ENCODE data around the gene SCG3. TPM values are rescaled to one million over a fixed set of nuclear protein-coding genes. Genes with fewer than 3 reads are reported as not detected.

SCG3 gene
- total RNA-seq, 1 donor from 2014 or later, result not detected

GRCh38 chr15:51677021-51677420 lies 4.3 kb upstream of the SCG3 start:
- DNase-seq (ENCODE audit: low spot score), result no peak
- intact Hi-C loops (cut with DNase I), result no loop called here

GRCh38 chr15:51677452-51677851 lies 3.9 kb upstream of the SCG3 start:
- DNase-seq (ENCODE audit: low spot score), result no peak
- intact Hi-C loops (cut with DNase I), result no loop called here

GRCh38 chr15:51678096-51678495 lies 3.2 kb upstream of the SCG3 start:
- intact Hi-C loops (cut with DNase I), result loop anchor here (2.0 kb wide), 1 partner anchor 65 kb away; no protein-coding TSS in a partner anchor
- DNase-seq (ENCODE audit: low spot score), result no peak

- intact Hi-C loops (cut with DNase I), result no loop called here
- DNase-seq (ENCODE audit: low spot score), result no peak
These were observed 982 bp upstream of the SCG3 start for GRCh38 chr15:51680321-51680720.

GRCh38 chr15:51687565-51687964 lies 6.3 kb downstream of the SCG3 start:
- DNase-seq (ENCODE audit: low spot score), result no peak
- intact Hi-C loops (cut with DNase I), result no loop called here

DNA sequence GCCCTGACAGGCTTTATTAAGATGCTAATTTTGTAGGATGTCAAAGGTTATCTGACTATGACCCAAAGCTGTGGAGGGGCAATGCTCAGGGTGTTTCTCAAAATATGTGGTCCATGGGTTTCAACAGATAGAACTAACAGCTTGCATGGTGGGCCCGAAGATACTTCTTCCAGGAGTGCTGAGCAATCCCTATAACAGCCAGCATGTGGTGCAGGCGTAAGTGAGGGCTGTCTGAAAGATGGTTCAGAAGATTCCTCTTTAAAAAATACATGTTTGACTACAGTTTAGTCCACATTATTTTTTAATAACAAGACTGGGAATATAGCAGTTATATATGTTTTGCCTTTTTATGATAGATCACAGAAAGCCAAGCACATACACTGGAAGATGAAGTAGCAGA lies 7.6 kb downstream of the SCG3 start:
- DNase-seq (ENCODE audit: low spot score), result no peak
- intact Hi-C loops (cut with DNase I), result no loop called here

DNA sequence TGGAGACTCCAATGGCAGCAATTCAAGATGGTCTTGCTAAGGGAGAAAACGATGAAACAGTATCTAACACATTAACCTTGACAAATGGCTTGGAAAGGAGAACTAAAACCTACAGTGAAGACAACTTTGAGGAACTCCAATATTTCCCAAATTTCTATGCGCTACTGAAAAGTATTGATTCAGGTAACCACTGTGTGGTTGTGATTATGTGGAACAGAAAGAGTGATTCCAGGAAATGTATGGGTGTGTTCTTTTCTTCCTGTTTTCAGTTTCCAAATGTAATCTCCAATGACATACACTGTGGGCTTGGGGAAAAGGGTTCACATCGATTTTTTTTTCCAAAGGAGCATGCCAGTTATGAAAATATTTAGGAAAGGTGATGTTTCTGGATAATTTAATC lies 10.9 kb downstream of the SCG3 start:
- DNase-seq (ENCODE audit: low spot score), result no peak
- intact Hi-C loops (cut with DNase I), result no loop called here

GRCh38 chr15:51696566-51696965 lies 15.3 kb downstream of the SCG3 start:
- intact Hi-C loops (cut with DNase I), result no loop called here
- no peak for DNase-seq (ENCODE audit: low spot score)

DNA sequence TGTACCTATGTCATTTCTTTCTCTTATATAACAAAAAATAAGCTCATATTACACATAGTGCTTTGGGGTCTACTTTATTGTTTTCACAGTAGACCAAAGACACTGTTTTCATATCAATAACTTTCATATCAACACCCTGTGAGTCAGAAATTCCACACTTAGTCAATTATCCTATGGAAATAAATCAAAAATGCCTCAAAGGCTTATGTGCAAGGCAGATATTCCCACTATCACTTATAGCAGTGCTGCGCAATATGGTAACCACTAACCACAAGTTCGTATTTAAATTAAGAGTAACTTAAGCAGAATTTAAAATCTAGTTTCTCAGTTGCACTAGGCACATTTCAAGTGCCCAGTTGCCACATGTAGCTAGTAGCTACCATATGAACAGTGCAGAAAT lies 15.9 kb downstream of the SCG3 start:
- intact Hi-C loops (cut with DNase I), result no loop called here
- DNase-seq (ENCODE audit: low spot score), result no peak

DNA sequence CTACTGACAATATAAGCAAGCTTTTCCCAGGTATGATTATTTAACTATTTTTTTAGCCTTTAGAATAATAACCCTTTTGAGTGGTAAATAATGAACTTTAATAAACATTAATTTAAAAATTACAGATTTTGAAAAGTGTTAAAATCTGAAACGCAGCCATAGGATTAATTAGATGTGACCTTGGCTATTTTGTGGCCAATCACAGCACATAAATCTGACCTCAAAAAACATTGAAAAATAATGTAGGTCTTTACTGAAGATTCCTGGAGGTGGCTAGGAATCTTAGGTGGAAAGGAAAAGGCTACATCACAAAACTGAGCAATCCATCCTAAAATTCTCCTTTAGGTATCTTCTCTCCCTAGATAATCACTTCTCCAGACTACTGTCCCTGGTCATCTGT lies 18.1 kb downstream of the SCG3 start:
- intact Hi-C loops (cut with DNase I), result no loop called here
- no peak for DNase-seq (ENCODE audit: low spot score)

DNA sequence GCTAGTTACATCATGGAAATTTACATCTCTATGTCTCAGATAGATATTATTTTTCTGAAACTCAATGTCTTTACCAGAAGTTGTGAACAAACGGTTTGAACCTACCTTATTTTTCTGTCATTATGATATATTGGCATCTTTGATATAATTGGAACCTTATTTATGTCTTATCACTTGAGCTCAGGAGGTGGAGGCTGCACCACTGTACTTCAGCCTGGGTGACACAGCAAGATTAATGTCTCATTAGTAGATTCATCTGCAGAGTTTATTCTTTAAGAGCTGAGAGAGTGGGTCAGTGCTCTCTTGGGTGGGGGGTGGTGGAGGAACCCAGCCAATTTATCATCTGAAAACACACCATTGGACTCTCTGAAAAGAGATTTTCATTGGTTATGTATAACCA lies 21.4 kb downstream of the SCG3 start:
- DNase-seq (ENCODE audit: low spot score), result no peak
- intact Hi-C loops (cut with DNase I), result no loop called here

GRCh38 chr15:51706291-51706690 lies 25.0 kb downstream of the SCG3 start:
- DNase-seq (ENCODE audit: low spot score), result no peak
- intact Hi-C loops (cut with DNase I), result no loop called here

DNA sequence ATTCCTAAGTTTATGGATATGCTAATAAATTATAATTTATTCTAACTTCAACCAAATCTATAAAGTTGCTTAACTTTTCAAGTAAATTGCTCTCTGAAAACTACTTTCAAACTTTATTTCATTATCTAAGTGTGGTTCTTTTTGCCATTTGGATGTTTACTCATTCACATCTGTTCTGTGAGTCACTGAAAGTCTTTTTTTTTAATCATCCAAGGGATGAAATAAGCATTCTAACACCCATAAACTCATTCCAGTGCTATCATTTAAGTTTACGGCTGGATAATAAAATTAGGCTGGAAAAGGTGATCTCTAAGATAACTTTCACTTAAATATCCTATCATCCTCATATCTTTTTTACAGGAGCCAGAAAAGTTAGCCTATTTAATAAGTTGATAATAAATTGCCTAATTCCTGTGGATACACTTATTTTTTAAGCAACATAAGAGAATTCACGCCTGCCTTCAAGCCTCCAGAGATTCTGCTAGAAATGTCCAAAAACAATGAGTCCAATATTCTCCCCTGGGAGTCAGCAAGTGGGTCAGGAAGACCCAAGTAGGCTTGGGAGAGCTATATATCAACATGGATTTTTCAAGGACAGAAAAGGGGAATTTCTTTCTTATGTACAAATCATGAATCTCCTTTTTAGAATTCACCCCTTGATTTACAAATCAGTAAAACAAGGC lies 25.8 kb downstream of the SCG3 start:
- intact Hi-C loops (cut with DNase I), result no loop called here
- no peak for DNase-seq (ENCODE audit: low spot score)

DNA sequence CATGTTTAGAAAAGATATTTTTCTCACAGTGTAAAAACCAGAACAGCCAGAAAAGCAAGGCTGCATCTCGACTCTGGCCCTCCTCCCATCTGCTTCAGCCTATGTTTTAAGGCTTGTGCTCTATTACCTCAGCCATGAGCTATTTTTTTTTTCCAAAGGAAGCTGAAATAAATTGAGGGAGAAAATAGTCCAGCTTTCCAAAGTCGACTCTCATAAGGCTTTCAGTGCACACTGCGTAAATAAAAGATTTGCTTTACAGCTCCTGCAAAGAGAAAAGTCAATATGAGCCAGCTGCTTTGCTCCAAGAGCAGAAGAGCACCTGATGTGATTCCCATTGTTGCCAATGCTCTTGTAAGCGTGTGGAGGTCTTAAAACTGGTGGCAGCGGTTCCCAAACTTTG lies 26.7 kb downstream of the SCG3 start:
- intact Hi-C loops (cut with DNase I), result no loop called here
- no peak for DNase-seq (ENCODE audit: low spot score)

DNA sequence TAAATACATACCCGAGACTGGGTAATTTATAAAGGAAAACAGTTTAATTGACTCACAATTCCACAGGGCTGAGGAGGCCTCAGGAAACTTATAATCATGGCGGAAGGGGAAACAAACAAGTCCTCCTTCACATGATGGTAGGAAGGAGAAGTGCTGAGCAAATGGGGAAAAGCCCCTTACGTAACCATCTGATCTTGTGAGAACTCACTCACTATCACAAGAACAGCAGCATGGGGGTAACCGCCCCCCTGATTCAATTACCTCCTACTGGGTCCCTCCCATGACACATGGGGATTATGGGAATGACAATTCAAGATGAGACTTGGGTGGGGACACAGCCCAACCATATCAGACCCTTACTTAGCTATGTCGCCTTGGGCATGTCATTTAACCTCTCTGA lies 27.7 kb downstream of the SCG3 start:
- intact Hi-C loops (cut with DNase I), result no loop called here
- no peak for DNase-seq (ENCODE audit: low spot score)

- no peak for DNase-seq (ENCODE audit: low spot score)
- intact Hi-C loops (cut with DNase I), result no loop called here
These were observed 32.9 kb downstream of the SCG3 start for GRCh38 chr15:51714162-51714561.

DNA sequence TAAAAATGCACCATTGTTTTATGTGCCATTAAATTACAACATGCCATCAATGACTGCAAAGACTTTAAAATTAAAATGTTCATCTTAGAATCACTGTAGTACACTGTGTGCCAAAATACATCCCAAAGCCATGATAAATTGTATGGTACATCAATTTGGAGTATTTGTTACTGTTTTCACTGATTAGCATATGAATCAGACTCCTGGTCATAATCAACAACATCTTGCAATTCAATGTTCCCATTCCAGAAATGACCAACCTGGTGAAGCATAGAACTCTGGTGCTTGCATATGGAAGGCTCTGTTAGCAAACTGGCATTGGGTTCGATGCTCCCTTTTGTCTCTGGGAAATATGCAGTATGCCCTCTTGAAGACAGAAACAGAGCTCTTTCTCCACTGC lies 33.6 kb downstream of the SCG3 start:
- no peak for DNase-seq (ENCODE audit: low spot score)
- intact Hi-C loops (cut with DNase I), result no loop called here

DNA sequence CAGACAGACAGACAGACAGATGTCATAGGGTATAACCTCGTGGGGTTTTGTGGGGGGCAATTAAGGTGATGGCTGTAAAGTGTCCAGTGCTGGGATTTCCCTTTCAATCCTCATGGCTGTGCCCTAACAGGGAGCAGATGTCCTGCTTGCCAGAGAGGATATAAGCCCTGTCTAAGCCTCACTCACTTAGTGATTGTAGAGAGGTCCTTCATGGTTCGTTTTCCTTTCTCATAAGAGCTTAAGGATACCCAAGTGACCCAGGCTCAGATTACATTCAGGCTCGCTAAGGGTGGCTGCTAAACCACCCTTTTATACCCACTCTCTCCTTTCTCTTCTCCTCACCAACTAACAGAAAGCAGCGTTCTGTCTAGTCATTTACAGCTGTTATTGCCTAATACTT lies 36.9 kb downstream of the SCG3 start:
- intact Hi-C loops (cut with DNase I), result no loop called here

GRCh38 chr15:51718746-51719145 lies 37.4 kb downstream of the SCG3 start:
- intact Hi-C loops (cut with DNase I), result no loop called here
- no peak for DNase-seq (ENCODE audit: low spot score)

More for the DNA sequence above, 36.9 kb downstream of the SCG3 start:
- DNase-seq (ENCODE audit: low spot score), result no peak

DNA sequence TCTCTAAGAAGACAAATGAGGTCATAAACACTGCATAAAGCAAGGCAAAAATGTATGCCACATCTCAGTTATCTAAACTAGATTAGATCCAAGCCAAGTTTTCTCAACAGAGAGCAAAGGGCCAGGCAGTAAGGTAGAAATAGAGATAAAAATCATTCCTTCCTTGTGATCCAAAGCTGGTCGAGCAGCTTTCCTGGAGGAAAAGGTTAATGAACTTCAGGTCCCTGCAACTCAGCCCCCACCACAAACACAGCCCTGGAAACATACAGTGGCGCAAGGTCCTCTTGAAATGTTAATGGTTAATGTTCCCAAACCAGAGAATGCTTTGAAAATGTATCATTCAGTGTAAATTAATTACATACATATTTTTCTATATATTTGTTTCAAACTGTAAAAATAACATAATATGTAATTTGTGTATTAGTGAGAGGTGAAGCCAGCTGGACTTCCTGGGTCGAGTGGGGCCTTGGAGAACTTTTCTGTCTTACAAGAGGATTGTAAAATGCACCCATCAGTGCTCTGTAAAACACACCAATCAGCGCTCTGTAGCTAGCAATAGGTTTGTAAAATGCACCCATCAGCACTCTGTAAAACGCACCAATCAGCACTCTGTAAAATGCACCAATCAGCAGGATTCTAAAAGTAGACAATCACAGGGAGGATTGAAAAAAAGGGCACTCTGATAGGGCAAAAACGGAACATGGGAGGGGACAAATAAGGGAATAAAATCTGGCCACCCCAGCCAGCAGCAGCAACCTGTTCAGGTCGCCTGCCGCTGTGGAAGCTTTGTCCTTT lies 39.1 kb downstream of the SCG3 start:
- intact Hi-C loops (cut with DNase I), result loop anchor here (10.0 kb wide), 1 partner anchor 96 kb away; the partner anchor contains the start of gene DMXL2
- DNase-seq (ENCODE audit: low spot score), result no peak
